ENCODE data around the gene NFILZ. TPM values are rescaled to one million over a fixed set of nuclear protein-coding genes. Genes with fewer than 3 reads are reported as not detected.

The NFILZ gene
- polyA plus RNA-seq, 1 donor (not counting 4 experiments of a cell fraction or from before 2014, with no cell fraction given) = not detected

DNA sequence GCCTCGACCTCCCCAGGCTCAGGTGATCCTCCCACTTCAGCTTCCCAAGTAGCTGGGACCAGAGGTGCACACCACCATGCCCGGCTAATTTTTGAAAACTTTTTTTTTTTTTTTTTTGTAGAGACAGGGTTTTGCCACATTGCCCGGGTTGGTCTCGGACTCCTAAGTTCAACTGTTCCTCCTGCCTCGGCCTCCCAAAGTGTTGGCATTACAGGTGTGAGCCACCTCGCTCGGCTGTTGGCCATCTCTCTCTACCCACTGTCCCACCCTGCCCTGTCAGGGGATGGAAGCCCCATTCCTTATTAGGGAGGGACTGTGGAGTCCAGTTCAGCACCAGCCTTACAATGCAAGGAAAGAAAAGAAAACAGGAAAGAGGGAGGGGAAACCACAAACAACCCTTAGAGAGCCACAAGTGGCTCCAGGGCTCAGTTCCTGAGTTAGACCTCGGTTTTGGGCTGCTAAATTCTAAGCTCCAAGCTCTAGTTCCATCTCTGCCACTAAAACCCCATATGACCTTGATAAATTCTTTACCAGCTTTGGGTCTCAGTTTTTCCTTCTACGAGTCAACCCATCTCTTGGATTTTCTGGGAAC lies 36.5 kb downstream of the NFILZ start:
- no peak for DNase-seq (ENCODE audit: low read depth, low spot score)
- dilution Hi-C loops (cut with MboI; ENCODE audit: extremely low pct_ligation_motif_present, low sequenced_read_pairs) = no loop called here

DNA sequence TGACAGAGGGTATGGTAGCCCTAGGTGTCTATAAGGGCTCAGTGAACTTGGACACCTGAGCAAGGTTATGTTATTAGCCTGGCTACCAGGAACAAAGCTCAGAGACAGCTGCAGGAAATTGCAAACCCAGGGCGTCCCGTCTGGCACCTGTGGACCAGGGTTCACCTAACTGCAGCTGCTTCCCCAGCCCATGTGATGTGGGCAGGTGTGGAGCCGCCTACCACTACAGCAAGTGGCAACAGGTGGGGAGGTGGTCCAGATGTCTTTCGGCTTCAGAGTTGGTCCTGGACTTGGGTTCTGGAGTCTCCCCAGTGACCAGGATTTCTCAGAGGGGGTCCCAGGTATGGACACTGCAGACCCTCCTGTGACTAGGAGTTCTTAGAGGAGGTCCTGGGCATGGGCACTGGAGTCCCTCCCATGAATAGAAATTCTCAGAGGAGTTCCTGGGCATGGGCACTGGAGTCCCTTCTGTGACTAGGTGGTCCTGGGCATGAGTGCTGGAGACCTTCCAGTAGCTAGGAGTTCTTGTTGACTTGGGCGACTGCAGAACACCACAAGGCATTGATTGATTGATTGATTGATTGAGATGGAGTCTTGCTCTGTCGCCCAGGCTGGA lies 43.0 kb downstream of the NFILZ start:
- no peaks in the 10 kb centered on the region for H3K9me1 ChIP-seq (ENCODE audit: control insufficient read depth, extremely low read depth, insufficient read depth, low read length)

More for the DNA sequence above, 36.5 kb downstream of the NFILZ start:
- H3K4me3 ChIP-seq (ENCODE audit: control insufficient read depth in 2 of 3, extremely low read depth in 1 of 3, insufficient read depth in 2 of 3, low read depth in 1 of 3, low read length in 3 of 3) = no peak overlapping the region
- no peak for TF ChIP-seq EZH2 (IDR thresholded peaks at IDR 0.05; ENCODE audit: low read length)
- TF ChIP-seq, protein P1, sequence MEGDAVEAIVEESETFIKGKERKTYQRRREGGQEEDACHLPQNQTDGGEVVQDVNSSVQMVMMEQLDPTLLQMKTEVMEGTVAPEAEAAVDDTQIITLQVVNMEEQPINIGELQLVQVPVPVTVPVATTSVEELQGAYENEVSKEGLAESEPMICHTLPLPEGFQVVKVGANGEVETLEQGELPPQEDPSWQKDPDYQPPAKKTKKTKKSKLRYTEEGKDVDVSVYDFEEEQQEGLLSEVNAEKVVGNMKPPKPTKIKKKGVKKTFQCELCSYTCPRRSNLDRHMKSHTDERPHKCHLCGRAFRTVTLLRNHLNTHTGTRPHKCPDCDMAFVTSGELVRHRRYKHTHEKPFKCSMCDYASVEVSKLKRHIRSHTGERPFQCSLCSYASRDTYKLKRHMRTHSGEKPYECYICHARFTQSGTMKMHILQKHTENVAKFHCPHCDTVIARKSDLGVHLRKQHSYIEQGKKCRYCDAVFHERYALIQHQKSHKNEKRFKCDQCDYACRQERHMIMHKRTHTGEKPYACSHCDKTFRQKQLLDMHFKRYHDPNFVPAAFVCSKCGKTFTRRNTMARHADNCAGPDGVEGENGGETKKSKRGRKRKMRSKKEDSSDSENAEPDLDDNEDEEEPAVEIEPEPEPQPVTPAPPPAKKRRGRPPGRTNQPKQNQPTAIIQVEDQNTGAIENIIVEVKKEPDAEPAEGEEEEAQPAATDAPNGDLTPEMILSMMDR (optimal IDR thresholded peaks at IDR 0.05 in 1 of 3, IDR thresholded peaks at IDR 0.05 in 1 of 3, conservative IDR thresholded peaks at IDR 0.05 in 1 of 3; ENCODE audit: extremely low read depth in 1 of 3, insufficient read depth in 2 of 3, low read length in 3 of 3) = no peak
- H2AFZ ChIP-seq (ENCODE audit: control insufficient read depth, low read length) = no peak overlapping the region
- no peaks in the 10 kb centered on the region for H4K20me1 ChIP-seq (ENCODE audit: control insufficient read depth, extremely low read depth, insufficient read depth, low read length)
- no peak overlapping the region for H3K4me2 ChIP-seq (ENCODE audit: control insufficient read depth, extremely low read depth, insufficient read depth, low read depth, low read length)
- H3K27me3 ChIP-seq (ENCODE audit: control insufficient read depth, extremely low read depth, insufficient read depth, low read length) = no peaks in the 10 kb centered on the region
- no peak overlapping the region for H3K9ac ChIP-seq (ENCODE audit: control insufficient read depth, extremely low read depth, insufficient read depth, low read length)
- no peaks in the 10 kb centered on the region for H3K79me2 ChIP-seq (ENCODE audit: control insufficient read depth, insufficient read depth, low read length)
- no peak for FAIRE-seq
- peaks cover 2% of the 10 kb centered on the region for H3K9me3 ChIP-seq (ENCODE audit: control insufficient read depth, low read depth, low read length)
- no peaks in the 10 kb centered on the region for H3K36me3 ChIP-seq (ENCODE audit: control insufficient read depth in 2 of 2, extremely low read depth in 1 of 2, insufficient read depth in 2 of 2, low read length in 2 of 2)
- no peaks in the 10 kb centered on the region for H3K4me1 ChIP-seq (ENCODE audit: control insufficient read depth, extremely low read depth, insufficient read depth, low read length)
- H3K27ac ChIP-seq (ENCODE audit: control insufficient read depth, insufficient read depth, low read length) = no peak overlapping the region
- no peaks in the 10 kb centered on the region for H3K9me1 ChIP-seq (ENCODE audit: control insufficient read depth, extremely low read depth, insufficient read depth, low read length)

More for the DNA sequence above, 43.0 kb downstream of the NFILZ start:
- Histone ChIP-seq H3K4me1 (ENCODE audit: control insufficient read depth, extremely low read depth, insufficient read depth, low read length) (no peaks in the 10 kb centered on the region), H3K27ac (ENCODE audit: control insufficient read depth, insufficient read depth, low read length) (no peak overlapping the region), H3K4me2 (ENCODE audit: control insufficient read depth, extremely low read depth, insufficient read depth, low read depth, low read length) (no peak overlapping the region), H4K20me1 (ENCODE audit: control insufficient read depth, extremely low read depth, insufficient read depth, low read length) (no peaks in the 10 kb centered on the region), H3K36me3 (ENCODE audit: control insufficient read depth in 2 of 2, extremely low read depth in 1 of 2, insufficient read depth in 2 of 2, low read length in 2 of 2) (no peaks in the 10 kb centered on the region), H3K27me3 (ENCODE audit: control insufficient read depth, extremely low read depth, insufficient read depth, low read length) (no peaks in the 10 kb centered on the region), H3K79me2 (ENCODE audit: control insufficient read depth, insufficient read depth, low read length) (no peaks in the 10 kb centered on the region), H2AFZ (ENCODE audit: control insufficient read depth, low read length) (no peak overlapping the region), H3K9ac (ENCODE audit: control insufficient read depth, extremely low read depth, insufficient read depth, low read length) (no peak overlapping the region), H3K4me3 (ENCODE audit: control insufficient read depth in 2 of 3, extremely low read depth in 1 of 3, insufficient read depth in 2 of 3, low read depth in 1 of 3, low read length in 3 of 3) (no peak overlapping the region), H3K9me3 (ENCODE audit: control insufficient read depth, low read depth, low read length) (peaks cover 3% of the 10 kb centered on the region)
- TF ChIP-seq, protein P1 (optimal IDR thresholded peaks at IDR 0.05 in 1 of 3, IDR thresholded peaks at IDR 0.05 in 1 of 3, conservative IDR thresholded peaks at IDR 0.05 in 1 of 3; ENCODE audit: extremely low read depth in 1 of 3, insufficient read depth in 2 of 3, low read length in 3 of 3) = no peak
- TF ChIP-seq EZH2 (IDR thresholded peaks at IDR 0.05; ENCODE audit: low read length) = no peak
- DNase-seq (ENCODE audit: low read depth, low spot score) = no peak
- no peak for FAIRE-seq
- dilution Hi-C loops (cut with MboI; ENCODE audit: extremely low pct_ligation_motif_present, low sequenced_read_pairs) = no loop called here
